HepG2 (cell line): Measurements from ENCODE around the gene HTRA2. TPM values are rescaled to one million over a fixed set of nuclear protein-coding genes. Genes with fewer than 3 reads are reported as not detected.

Experiments
- CCDC6 ChIP-seq: sonication (generic); formaldehyde crosslinking; IDR thresholded peaks from 2 replicates; pipeline ENCODE4 v1.8.1; 2022; ENCODE audit warnings: mild to moderate bottlenecking, missing genetic modification reagents, moderate library complexity
- CREM ChIP-seq, 2 experiments: sonication (generic) in 1 of 2; formaldehyde crosslinking in 1 of 2; IDR thresholded peaks; 2 replicates each; pipeline versions ENCODE4 v1.4.0 to v1.6.1; 2016 to 2020; ENCODE audit warnings: antibody characterized with exemption in 1 of 2, mild to moderate bottlenecking in 1 of 2, missing genetic modification reagents in 1 of 2
- FOXO4 ChIP-seq: sonication (generic); formaldehyde crosslinking; conservative IDR thresholded peaks from 2 replicates; pipeline ENCODE4 v1.8.1; 2023; ENCODE audit warnings: missing genetic modification reagents
- KLF6 ChIP-seq: IDR thresholded peaks from 2 replicates; pipeline ENCODE4 v1.8.0; 2016; ENCODE audit warnings: missing biosample characterization, missing genetic modification reagents
- LCORL ChIP-seq, 2 experiments: fragments of 450-650 bp in 1 of 2; sonication (generic) in 1 of 2; formaldehyde crosslinking in 1 of 2; IDR thresholded peaks; 2 replicates each; pipeline versions ENCODE4 v1.5.0 to v1.6.1; 2017 to 2020; ENCODE audit warnings: antibody characterized with exemption in 1 of 2, missing genetic modification reagents in 1 of 2
- MIXL1 ChIP-seq: IDR thresholded peaks from 2 replicates; pipeline ENCODE4 v1.6.1; 2016
- YEATS4 ChIP-seq: sonication (generic); formaldehyde crosslinking; IDR thresholded peaks from 2 replicates; pipeline ENCODE4 v1.4.0; 2020; ENCODE audit warnings: missing genetic modification reagents, borderline replicate concordance
- ZBTB40 ChIP-seq, 2 experiments: fragments of 450-650 bp in 1 of 2; sonication (generic) in 1 of 2; formaldehyde crosslinking in 1 of 2; IDR thresholded peaks; 2 replicates each; pipeline versions ENCODE4 v1.6.1 to v1.8.0; 2016 to 2022; ENCODE audit warnings: antibody characterized with exemption in 1 of 2, mild to moderate bottlenecking in 1 of 2, missing genetic modification reagents in 1 of 2
- ZNF256 ChIP-seq: sonication (generic); formaldehyde crosslinking; conservative IDR thresholded peaks from 2 replicates; pipeline ENCODE4 v1.4.0; 2020; ENCODE audit warnings: missing genetic modification reagents
- ZNF260 ChIP-seq: sonication (generic); formaldehyde crosslinking; IDR thresholded peaks from 2 replicates; pipeline ENCODE4 v1.4.0; 2020; ENCODE audit warnings: missing genetic modification reagents, low read depth, mild to moderate bottlenecking, borderline replicate concordance
- ZNF496 ChIP-seq: sonication (generic); formaldehyde crosslinking; IDR thresholded peaks from 2 replicates; pipeline ENCODE4 v1.8.1; 2023; ENCODE audit warnings: mild to moderate bottlenecking, moderate library complexity, missing genetic modification reagents; ENCODE audit not compliant: insufficient replicate concordance
- ZNF558 ChIP-seq: sonication (generic); formaldehyde crosslinking; IDR thresholded peaks from 2 replicates; pipeline ENCODE4 v1.9.0; 2022; ENCODE audit warnings: mild to moderate bottlenecking, missing genetic modification reagents, borderline replicate concordance
- ZNF740 ChIP-seq: sonication (generic); formaldehyde crosslinking; IDR thresholded peaks from 2 replicates; pipeline ENCODE4 v1.4.0; 2020; ENCODE audit warnings: missing genetic modification reagents
- ZNF800 ChIP-seq: sonication (generic); formaldehyde crosslinking; IDR thresholded peaks from 2 replicates; pipeline ENCODE4 v1.4.0; 2020; ENCODE audit warnings: missing genetic modification reagents
- polyA plus RNA-seq, 8 experiments: library from polyadenylated mRNA; depleted of rRNA in 3 of 8; stranded (reverse) in 7 of 8; unstranded in 1 of 8; fragments of >200 nt; fragmentation: Illumina TruSeq in 4 of 8; extraction: Trizol in 4 of 8; gene quantifications; 2 replicates each; pipeline versions ENCODE4 v1.2.1 to v1.2.3, GENCODE V29; 2011 to 2016; ENCODE audit warnings: low read depth in 4 of 8, missing spikeins in 1 of 8, mixed read lengths in 1 of 8; ENCODE audit not compliant: insufficient read depth in 1 of 8
- total RNA-seq, 5 experiments: library from RNA; depleted of rRNA; stranded (reverse); fragments of >200 nt; fragmentation: Illumina TruSeq; extraction: Trizol; gene quantifications; 2 replicates each; pipeline ENCODE4 v1.2.3, GENCODE V29; 2016; ENCODE audit warnings: low read depth in 1 of 5

Gene HTRA2
- total and polyA plus RNA-seq, 2 of the 13 experiments (the other 11 are each of a cell fraction or from before 2014, with no cell fraction given) = 47.7 to 50.3 TPM

- TF ChIP-seq ZNF256 (no peak), CREM (IDR thresholded peaks at IDR 0.05) (no peak), CREM (CRISPR knock-in tag; IDR thresholded peaks at IDR 0.05) (no peak), ZNF496 (CRISPR knock-in tag) (no peak), KLF6 (CRISPR knock-in tag) (no peak), ZNF800 (CRISPR knock-in tag) (no peak), LCORL (IDR thresholded peaks at IDR 0.05) (no peak), LCORL (CRISPR knock-in tag; IDR thresholded peaks at IDR 0.05) (peak; percentile 82), ZNF558 (CRISPR knock-in tag) (no peak), CCDC6 (CRISPR knock-in tag) (no peak), FOXO4 (CRISPR knock-in tag) (no peak), YEATS4 (CRISPR knock-in tag) (no peak), ZNF740 (CRISPR knock-in tag) (no peak), ZNF260 (CRISPR knock-in tag) (no peak), MIXL1 (CRISPR knock-in tag) (no peak), ZBTB40 (IDR thresholded peaks at IDR 0.05) (no peak), ZBTB40 (CRISPR knock-in tag; IDR thresholded peaks at IDR 0.05) (0 out of 2 replicates have a peak, but pooled peaks have one; percentile 52)
Observed at GRCh38 chr2:74512744-74513604, 16.8 kb upstream of the HTRA2 start (continued).
